IMR-90 (cell line): ENCODE measurements around the gene SLBP. TPM values are rescaled to one million over a fixed set of nuclear protein-coding genes. Genes with fewer than 3 reads are reported as not detected.
A peak's percentile ranks its signal among the peaks of the same experiment; 100 is the strongest.

Source experiments
- ATAC-seq: fragments of 200-7000 bp; cut with Tn5 transposase; 2 replicates; pipeline ENCODE4 v1.9.1; 2020; ENCODE audit warnings: low read depth, mild to moderate bottlenecking, moderate library complexity
- BruUV-seq: library from RNA; stranded (reverse); fragments of 400-500 nt; replicated peaks from 2 replicates; lab custom pipeline; 2021; lab: Mats Ljungman, UMichigan
- CTCF ChIA-PET: fragments of 300-600 bp; formaldehyde crosslinking; extraction: SDS; loops from one replicate; lab custom pipeline; 2021; ENCODE audit warnings: antibody characterized with exemption; lab: Yijun Ruan, JAX
- POLR2A ChIA-PET: fragments of 300-600 bp; sonication (Branson Sonifier 250); formaldehyde crosslinking; loops from one replicate; lab custom pipeline; 2022; ENCODE audit warnings: antibody characterized with exemption; ENCODE audit not compliant: unreplicated experiment; lab: Charles Lee
- DNase-seq: peaks from one replicate; pipeline ENCODE4 v3.0.0; 2013
- H2AFZ ChIP-seq: replicated peaks from 2 replicates; pipeline ENCODE3; 2013; ENCODE audit warnings: low read length, mild to moderate bottlenecking; ENCODE audit not compliant: poor library complexity
- H2AK5ac ChIP-seq: 2 replicates; pipeline ENCODE4 v1.6.1; 2013; ENCODE audit warnings: low read depth, low read length, inconsistent platforms
- H2AK9ac ChIP-seq: replicated peaks from 2 replicates; pipeline ENCODE3; 2013; ENCODE audit warnings: mild to moderate bottlenecking, low read depth, low read length, moderate library complexity; ENCODE audit not compliant: poor library complexity
- H2BK120ac ChIP-seq: 2 replicates; pipeline ENCODE4 v1.6.1; 2013; ENCODE audit warnings: low read depth, low read length, inconsistent platforms
- H2BK15ac ChIP-seq: 3 replicates; pipeline ENCODE4 v1.6.1; 2013; ENCODE audit warnings: low read depth, low read length, inconsistent platforms
- H2BK20ac ChIP-seq: 2 replicates; pipeline ENCODE4 v1.6.1; 2013; ENCODE audit warnings: low read depth, mild to moderate bottlenecking, inconsistent platforms, low read length, moderate library complexity
- H2BK5ac ChIP-seq: 2 replicates; pipeline ENCODE4 v1.6.1; 2013; ENCODE audit warnings: mild to moderate bottlenecking, low read depth, low read length, inconsistent platforms; ENCODE audit not compliant: poor library complexity, severe bottlenecking
- H3K14ac ChIP-seq: replicated peaks from 2 replicates; pipeline ENCODE4 v1.6.1; 2013; ENCODE audit warnings: low read depth, low read length, inconsistent platforms
- H3K18ac ChIP-seq: 2 replicates; pipeline ENCODE4 v1.6.1; 2013; ENCODE audit warnings: low read depth, low read length, control low read depth
- H3K23ac ChIP-seq: 2 replicates; pipeline ENCODE4 v1.6.1; 2013; ENCODE audit warnings: low read depth, low read length, inconsistent platforms
- H3K27ac ChIP-seq: 2 replicates; pipeline ENCODE4 v1.5.1; 2013; ENCODE audit warnings: mild to moderate bottlenecking, control low read depth, low read length; ENCODE audit not compliant: insufficient read depth
- H3K27me3 ChIP-seq: 2 replicates; pipeline ENCODE4 v1.6.1; 2013; ENCODE audit warnings: low read length; ENCODE audit not compliant: control insufficient read depth, insufficient read depth
- H3K36me3 ChIP-seq: 2 replicates; pipeline ENCODE4 v1.6.1; 2013; ENCODE audit warnings: low read length, mixed read lengths; ENCODE audit not compliant: control insufficient read depth, insufficient read depth
- H3K4ac ChIP-seq: 2 replicates; pipeline ENCODE4 v1.6.1; 2013; ENCODE audit warnings: low read depth, low read length, inconsistent platforms
- H3K4me1 ChIP-seq: 2 replicates; pipeline ENCODE4 v1.6.1; 2013; ENCODE audit warnings: low read length, mixed read lengths; ENCODE audit not compliant: control insufficient read depth, insufficient read depth
- H3K4me2 ChIP-seq: 2 replicates; pipeline ENCODE4 v1.6.1; 2013; ENCODE audit warnings: low read depth, mild to moderate bottlenecking, control low read depth, low read length, moderate library complexity
- H3K4me3 ChIP-seq: 2 replicates; pipeline ENCODE4 v1.5.1; 2013; ENCODE audit warnings: low read depth, mild to moderate bottlenecking, control low read depth, low read length, moderate library complexity; ENCODE audit not compliant: insufficient read depth
- H3K56ac ChIP-seq: 2 replicates; pipeline ENCODE4 v1.6.1; 2013; ENCODE audit warnings: low read length, inconsistent platforms; ENCODE audit not compliant: insufficient read depth; ENCODE audit errors: extremely low read depth
- H3K79me1 ChIP-seq, 2 experiments: 2 replicates each; pipeline ENCODE4 v1.6.1; 2013; ENCODE audit warnings: low read length in 2 of 2, inconsistent platforms in 1 of 2, low read depth in 1 of 2
- H3K9ac ChIP-seq: 2 replicates; pipeline ENCODE4 v1.6.1; 2013; ENCODE audit warnings: low read depth, low read length, control low read depth
- H3K9me1 ChIP-seq: 2 replicates; pipeline ENCODE4 v1.6.1; 2013; ENCODE audit warnings: low read length, inconsistent platforms; ENCODE audit not compliant: insufficient read depth
- H3K9me3 ChIP-seq: 2 replicates; pipeline ENCODE4 v1.6.1; 2013; ENCODE audit warnings: low read length; ENCODE audit not compliant: control insufficient read depth, insufficient read depth
- H4K20me1 ChIP-seq: 2 replicates; pipeline ENCODE4 v1.6.1; 2013; ENCODE audit warnings: low read length, inconsistent platforms; ENCODE audit not compliant: insufficient read depth
- H4K5ac ChIP-seq: 2 replicates; pipeline ENCODE4 v1.6.1; 2013; ENCODE audit warnings: mild to moderate bottlenecking, low read depth, low read length, control low read depth
- H4K8ac ChIP-seq, 2 experiments: 2 replicates each; pipeline ENCODE4 v1.6.1; 2013; ENCODE audit warnings: low read depth in 2 of 2, low read length in 2 of 2, control low read depth in 1 of 2, inconsistent platforms in 1 of 2
- H4K91ac ChIP-seq: 2 replicates; pipeline ENCODE4 v1.6.1; 2013; ENCODE audit warnings: low read depth, low read length, inconsistent platforms; ENCODE audit not compliant: insufficient read depth
- CHD1 ChIP-seq: IDR thresholded peaks from 2 replicates; pipeline ENCODE4 v1.6.1; 2012; ENCODE audit warnings: low read depth, low read length, improper control_type of control experiment
- CTCF ChIP-seq: conservative IDR thresholded peaks from 2 replicates; pipeline ENCODE4 v1.5.1; 2012; ENCODE audit warnings: mild to moderate bottlenecking, low read depth, low read length, improper control_type of control experiment
- FOS ChIP-seq: fragments of 150-350 bp; IDR thresholded peaks from 2 replicates; pipeline ENCODE4 v1.6.1; 2016; ENCODE audit warnings: low read depth, low read length
- MAFK ChIP-seq: IDR thresholded peaks from 2 replicates; pipeline ENCODE4 v1.6.1; 2012; ENCODE audit warnings: low read depth, low read length, improper control_type of control experiment
- MAZ ChIP-seq: IDR thresholded peaks from 2 replicates; pipeline ENCODE4 v1.6.1; 2012; ENCODE audit warnings: low read depth, mild to moderate bottlenecking, low read length, improper control_type of control experiment, moderate library complexity, borderline replicate concordance
- POLR2A ChIP-seq: IDR thresholded peaks from 2 replicates; pipeline ENCODE4 v1.6.1; 2012; ENCODE audit warnings: mild to moderate bottlenecking, low read depth, low read length
- RAD21 ChIP-seq: IDR thresholded peaks from 2 replicates; pipeline ENCODE4 v1.6.1; 2012; ENCODE audit warnings: low read length, improper control_type of control experiment
- RCOR1 ChIP-seq: IDR thresholded peaks from 2 replicates; pipeline ENCODE4 v1.6.1; 2012; ENCODE audit warnings: mild to moderate bottlenecking, low read length, improper control_type of control experiment; ENCODE audit not compliant: insufficient replicate concordance
- RFX5 ChIP-seq: IDR thresholded peaks from 2 replicates; pipeline ENCODE4 v1.8.0; 2012; ENCODE audit warnings: low read depth, mild to moderate bottlenecking, low read length, moderate library complexity
- SMC3 ChIP-seq: fragments of 150-350 bp; IDR thresholded peaks from 2 replicates; pipeline ENCODE4 v1.6.1; 2016; ENCODE audit warnings: low read depth, mild to moderate bottlenecking, antibody characterized with exemption, low read length, moderate library complexity
- USF2 ChIP-seq: fragments of 150-350 bp; IDR thresholded peaks from 2 replicates; pipeline ENCODE4 v1.6.1; 2017; ENCODE audit warnings: mild to moderate bottlenecking, antibody characterized with exemption, low read length, low read depth
- WGBS, 2 experiments: methylation state at CpG; one replicate each; pipeline versions ENCODE4 v1.1.5 to v1.1.7; 2013; ENCODE audit warnings: missing lambda C conversion rate in 2 of 2; ENCODE audit not compliant: insufficient read length in 1 of 2; ENCODE audit errors: extremely low coverage in 2 of 2; 5-methylcytosine and 5-hydroxymethylcytosine counted together
- dilution Hi-C: fragments of 300-500 bp; cut with HindIII; formaldehyde crosslinking; loops from one replicate; pipeline ENCODE4 v1.14.3; 2018; ENCODE audit warnings: low sequenced_read_pairs; ENCODE audit not compliant: unreplicated experiment
- in situ Hi-C: fragments of 300-500 bp; cut with MboI; formaldehyde crosslinking; loops from 3 replicates; pipeline ENCODE4 v1.14.3; 2019; ENCODE audit warnings: low sequenced_read_pairs, inconsistent platforms, mixed read lengths
- intact Hi-C: fragments of 100-400 bp; cut with micrococcal nuclease; formaldehyde crosslinking; loops from 2 replicates; pipeline ENCODE4 v1.10.0; 2022
- polyA plus RNA-seq, 3 experiments: library from polyadenylated mRNA; depleted of rRNA; stranded (reverse); fragments of >200 nt; gene quantifications; 2 replicates each; pipeline ENCODE4 v1.2.3, GENCODE V29; 2012; ENCODE audit warnings: low replicate concordance in 1 of 3
- total RNA-seq: library from RNA; depleted of rRNA; stranded (reverse); fragments of >200 nt; gene quantifications from 2 replicates; pipeline ENCODE4 v1.2.3, GENCODE V29; 2012

Gene SLBP
- total and polyA plus RNA-seq, 2 of the 4 experiments (the other 2 are of a cell fraction), result 64.9 to 66.1 TPM

DNA sequence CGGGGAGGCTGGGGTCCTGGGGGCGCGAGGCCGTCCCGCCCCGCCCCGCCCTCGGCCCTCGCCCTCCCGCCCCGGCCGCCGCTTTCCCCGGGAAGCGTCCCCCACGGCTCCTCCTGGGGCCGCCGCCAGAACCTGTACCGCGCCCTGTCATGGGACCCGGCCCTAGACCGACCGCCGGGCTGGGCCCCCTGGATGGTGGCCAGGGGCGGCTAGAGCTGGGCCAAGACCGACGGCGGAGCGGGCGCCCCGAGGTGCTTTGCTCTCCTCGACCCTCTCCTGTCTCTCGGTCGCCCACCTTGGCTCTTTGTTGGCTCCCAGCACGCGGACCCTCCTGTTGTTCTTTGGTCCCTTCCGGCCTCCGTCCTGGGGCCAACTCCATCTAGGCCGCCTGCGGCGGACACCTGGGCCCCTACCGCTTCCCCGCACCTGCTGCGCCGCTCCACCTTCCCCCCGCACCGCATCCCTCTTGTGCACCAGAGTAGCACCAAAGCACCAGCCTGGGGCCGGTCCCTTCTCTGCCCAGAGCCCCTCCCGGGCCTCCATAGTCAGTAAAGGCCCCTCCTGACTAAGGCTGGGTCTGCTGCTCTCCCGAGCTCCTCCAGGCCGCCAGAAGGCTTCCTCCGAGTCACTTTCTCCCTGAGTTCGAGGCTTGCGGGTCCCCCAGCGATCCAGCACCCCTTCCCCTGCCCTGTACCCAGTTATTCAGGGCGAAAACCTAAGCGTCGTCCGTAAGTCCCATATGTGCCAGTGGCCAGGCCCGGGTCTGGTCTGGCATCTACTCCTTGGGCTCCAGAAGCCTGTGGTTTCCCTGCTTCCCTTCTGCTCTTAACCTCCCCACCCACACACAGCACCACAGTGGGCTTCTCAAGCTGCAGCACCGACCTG is 9.8 kb upstream of the SLBP start:
- H4K8ac ChIP-seq, result no peak overlapping the region
- ChIA-PET CTCF (interaction anchor here (2.4 kb wide), 1 partner anchor 29 kb away, joined by 13 read pairs; no protein-coding TSS in a partner anchor), POLR2A (no interaction called here)
- no peak overlapping the region for H2BK120ac ChIP-seq
- WGBS, 2 experiments, result 7% methylated on average over 16 of the region's 61 CpGs; no CpG with 5 or more reads in 1 of the 2 experiments
- in situ Hi-C loops, result no loop called here
- H3K9me1 ChIP-seq, result no peaks in the 10 kb centered on the region; the same call in 1 of the 2 replicates
- H3K18ac ChIP-seq, result no peak overlapping the region
- no peak overlapping the region for H4K5ac ChIP-seq
- peak overlapping the region; percentile 59 for H3K4me3 ChIP-seq
- peak overlapping the region; percentile 43; the same call in 1 of the 2 replicates for H3K27ac ChIP-seq
- dilution Hi-C loops, result no loop called here
- no peak overlapping the region for H2BK15ac ChIP-seq
- no TSS peak for BruUV-seq
- peaks cover 13% of the 10 kb centered on the region for H3K36me3 ChIP-seq
- peak overlapping the region; percentile 61; the same call in 1 of the 2 replicates for H3K14ac ChIP-seq
- peak overlapping the region; percentile 69 for H2BK5ac ChIP-seq
- intact Hi-C loops, result loop anchor here (10.0 kb wide), 1 partner anchor 357 kb away; no protein-coding TSS in a partner anchor
- peaks cover 7% of the 10 kb centered on the region; the same call in 1 of the 2 replicates for H4K20me1 ChIP-seq
- peaks cover 15% of the 10 kb centered on the region for H3K4me1 ChIP-seq
- no peak overlapping the region for H2BK20ac ChIP-seq
- H3K23ac ChIP-seq, result peak overlapping the region; percentile 62; the same call in 1 of the 2 replicates
- no peak overlapping the region for H2AK5ac ChIP-seq
- ATAC-seq (no peak; the same call in 1 of the 2 replicates), DNase-seq (no peak)
- peaks cover 31 to 71% of the 10 kb centered on the region in 2 experiments for H3K79me1 ChIP-seq
- H4K91ac ChIP-seq, result peak overlapping the region; percentile 4; the same call in 1 of the 2 replicates
- no peaks in the 10 kb centered on the region for H3K9me3 ChIP-seq
- peak overlapping the region; percentile 68 for H3K4me2 ChIP-seq
- TF ChIP-seq SMC3, result no peak
- no peak for TF ChIP-seq RCOR1
- TF ChIP-seq USF2, result no peak
- TF ChIP-seq FOS, result no peak
- no peak for TF ChIP-seq MAZ
- TF ChIP-seq RFX5, result no peak
- no peak for TF ChIP-seq POLR2A
- TF ChIP-seq CHD1, result no peak
- TF ChIP-seq MAFK, result no peak
- no peak for TF ChIP-seq CTCF
- TF ChIP-seq RAD21, result no peak
- H2AK9ac ChIP-seq, result peak overlapping the region; percentile 96
- H3K9ac ChIP-seq, result peak overlapping the region; percentile 72
- peak overlapping the region; percentile 78 for H2AFZ ChIP-seq
- H3K27me3 ChIP-seq, result no peaks in the 10 kb centered on the region
- peak overlapping the region; percentile 46; the same call in 1 of the 2 replicates for H3K4ac ChIP-seq
- no peak overlapping the region; the same call in 1 of the 2 replicates for H3K56ac ChIP-seq
